Measurements from ENCODE around the gene ACBD4. TPM values are rescaled to one million over a fixed set of nuclear protein-coding genes. Genes with fewer than 3 reads are reported as not detected.

ACBD4 gene
- total and polyA plus RNA-seq, 2 donors (not counting 3 experiments of a cell fraction or from before 2014, with no cell fraction given) = 4.5 to 7.5 TPM

GRCh38 chr17:45161288-45162024, 26.0 kb downstream of the ACBD4 start, which contains the start of gene HEXIM2:
HEXIM2 (plus strand) TSS chr17:45161875; CDS start chr17:45162794, 919 bp downstream.
- Histone ChIP-seq H3K36me3 (ENCODE audit: control insufficient read depth in 2 of 2, extremely low read depth in 1 of 2, insufficient read depth in 2 of 2, low read length in 2 of 2) (no peaks in the 10 kb centered on the region), H3K9ac (replicated peaks; ENCODE audit: extremely low read depth, insufficient read depth, low read length) (peak within 1 kb of the TSS; percentile 98), H3K4me2 (ENCODE audit: insufficient read depth, low read length) (peak within 1 kb of the TSS; percentile 93), H3K27me3 (ENCODE audit: control insufficient read depth in 2 of 2, insufficient read depth in 2 of 2, low read length in 2 of 2) (no peaks in the 10 kb centered on the region), H3K27ac (ENCODE audit: insufficient read depth, low read depth, low read length) (peak within 1 kb of the TSS; percentile 91), H3K4me1 (ENCODE audit: control insufficient read depth, extremely low read depth, insufficient read depth, low read length) (peaks cover 28% of the 10 kb centered on the region), H3K79me2 (ENCODE audit: control insufficient read depth, insufficient read depth, low read length) (peaks cover 21% of the 10 kb centered on the region), H2AFZ (ENCODE audit: low read depth, low read length) (peak within 1 kb of the TSS; percentile 86), H3K9me3 (replicated peaks; ENCODE audit: control insufficient read depth, insufficient read depth, low read length) (no peaks in the 10 kb centered on the region), H3K9me1 (replicated peaks; ENCODE audit: control insufficient read depth, extremely low read depth, insufficient read depth, low read length) (no peaks in the 10 kb centered on the region), H4K20me1 (replicated peaks; ENCODE audit: control insufficient read depth, extremely low read depth, insufficient read depth, low read length) (no peaks in the 10 kb centered on the region), H3K4me3 (replicated peaks in 1 of 3; ENCODE audit: insufficient read depth in 1 of 3, low read depth in 1 of 3, low read length in 3 of 3) (peak within 1 kb of the TSS; percentile 60 to 92 (median 80))
- DNase-seq (ENCODE audit: low read depth, low spot score) (peak; percentile 100), FAIRE-seq (peak; percentile 99)
- TF ChIP-seq GATA2 (IDR thresholded peaks at IDR 0.05; ENCODE audit: insufficient read depth, insufficient read length, low read depth, low read length) = no peak
- TF ChIP-seq POLR2A (IDR thresholded peaks at IDR 0.05; ENCODE audit: low read depth, low read length) = peak; percentile 94
- peak; percentile 20 for TF ChIP-seq FOS (IDR thresholded peaks at IDR 0.05; ENCODE audit: borderline replicate concordance, insufficient read depth, low read length)
- TF ChIP-seq POLR2AphosphoS5 (IDR thresholded peaks at IDR 0.05; ENCODE audit: insufficient read depth, low read depth, low read length) = peak; percentile 92
- dilution Hi-C loops (cut with MboI; ENCODE audit: extremely low pct_ligation_motif_present, low sequenced_read_pairs) = no loop called here
- CTCF ChIA-PET = interaction anchor here (0.5 to 6.0 kb wide), 7 partner anchors 11 to 90 kb away, joined by 3 to 153 read pairs (median 6); partner anchors contain the start of genes ACBD4 and HEXIM1
- intact Hi-C loops (cut with micrococcal nuclease) = loop anchor here (1.0 kb wide), 2 partner anchors 13 to 26 kb away; partner anchors contain the start of genes ACBD4 and HEXIM1
- POLR2A ChIA-PET = interaction anchor here (0.5 to 3.1 kb wide), 8 partner anchors 8 to 210 kb away, joined by 3 to 189 read pairs (median 4); partner anchors contain the start of genes ACBD4, HEXIM1 and MAP3K14
- no TSS peak for BruUV-seq (replicated peaks)

- no peak overlapping the region for H3K9ac ChIP-seq (replicated peaks; ENCODE audit: extremely low read depth, insufficient read depth, low read length)
- no peaks in the 10 kb centered on the region for H3K9me3 ChIP-seq (replicated peaks; ENCODE audit: control insufficient read depth, insufficient read depth, low read length)
- FAIRE-seq = no peak
- no peaks in the 10 kb centered on the region for H3K36me3 ChIP-seq (ENCODE audit: control insufficient read depth in 2 of 2, extremely low read depth in 1 of 2, insufficient read depth in 2 of 2, low read length in 2 of 2)
- no peaks in the 10 kb centered on the region for H3K9me1 ChIP-seq (replicated peaks; ENCODE audit: control insufficient read depth, extremely low read depth, insufficient read depth, low read length)
- H2AFZ ChIP-seq (ENCODE audit: low read depth, low read length) = peak overlapping the region; percentile 86
- H3K4me3 ChIP-seq (replicated peaks in 1 of 3; ENCODE audit: insufficient read depth in 1 of 3, low read depth in 1 of 3, low read length in 3 of 3) = peak overlapping the region in 2 of 3 experiments; percentile 4 to 27
- peaks cover 28% of the 10 kb centered on the region for H3K4me1 ChIP-seq (ENCODE audit: control insufficient read depth, extremely low read depth, insufficient read depth, low read length)
- no peak overlapping the region for H3K27ac ChIP-seq (ENCODE audit: insufficient read depth, low read depth, low read length)
- intact Hi-C loops (cut with micrococcal nuclease) = no loop called here
- H4K20me1 ChIP-seq (replicated peaks; ENCODE audit: control insufficient read depth, extremely low read depth, insufficient read depth, low read length) = no peaks in the 10 kb centered on the region
- ChIA-PET CTCF (interaction anchor here (1.1 to 6.0 kb wide), 5 partner anchors 12 to 57 kb away, joined by 3 to 153 read pairs (median 24); partner anchors contain the start of genes ACBD4 and HEXIM1), POLR2A (interaction anchor here (0.5 to 3.1 kb wide), 6 partner anchors 7 to 35 kb away, joined by 3 to 189 read pairs (median 5); partner anchors contain the start of genes ACBD4 and HEXIM1)
- no peak for DNase-seq (ENCODE audit: low read depth, low spot score)
- peak overlapping the region; percentile 28 for H3K4me2 ChIP-seq (ENCODE audit: insufficient read depth, low read length)
- no TSS peak for BruUV-seq (replicated peaks)
- H3K27me3 ChIP-seq (ENCODE audit: control insufficient read depth in 2 of 2, insufficient read depth in 2 of 2, low read length in 2 of 2) = no peaks in the 10 kb centered on the region
- TF ChIP-seq FOS (IDR thresholded peaks at IDR 0.05; ENCODE audit: borderline replicate concordance, insufficient read depth, low read length) (no peak), GATA2 (IDR thresholded peaks at IDR 0.05; ENCODE audit: insufficient read depth, insufficient read length, low read depth, low read length) (no peak), POLR2A (IDR thresholded peaks at IDR 0.05; ENCODE audit: low read depth, low read length) (no peak), EZH2 (IDR thresholded peaks at IDR 0.05; ENCODE audit: borderline replicate concordance, low read depth, low read length, severe bottlenecking) (no peak), JUN (IDR thresholded peaks at IDR 0.05; ENCODE audit: borderline replicate concordance, insufficient read depth, insufficient read length, low read depth) (no peak), MYC (IDR thresholded peaks at IDR 0.05; ENCODE audit: low read depth, low read length) (no peak), POLR2AphosphoS5 (IDR thresholded peaks at IDR 0.05; ENCODE audit: insufficient read depth, low read depth, low read length) (no peak), MAX (IDR thresholded peaks at IDR 0.05; ENCODE audit: insufficient read depth, insufficient read length) (no peak)
- TF ChIP-seq, protein P1, sequence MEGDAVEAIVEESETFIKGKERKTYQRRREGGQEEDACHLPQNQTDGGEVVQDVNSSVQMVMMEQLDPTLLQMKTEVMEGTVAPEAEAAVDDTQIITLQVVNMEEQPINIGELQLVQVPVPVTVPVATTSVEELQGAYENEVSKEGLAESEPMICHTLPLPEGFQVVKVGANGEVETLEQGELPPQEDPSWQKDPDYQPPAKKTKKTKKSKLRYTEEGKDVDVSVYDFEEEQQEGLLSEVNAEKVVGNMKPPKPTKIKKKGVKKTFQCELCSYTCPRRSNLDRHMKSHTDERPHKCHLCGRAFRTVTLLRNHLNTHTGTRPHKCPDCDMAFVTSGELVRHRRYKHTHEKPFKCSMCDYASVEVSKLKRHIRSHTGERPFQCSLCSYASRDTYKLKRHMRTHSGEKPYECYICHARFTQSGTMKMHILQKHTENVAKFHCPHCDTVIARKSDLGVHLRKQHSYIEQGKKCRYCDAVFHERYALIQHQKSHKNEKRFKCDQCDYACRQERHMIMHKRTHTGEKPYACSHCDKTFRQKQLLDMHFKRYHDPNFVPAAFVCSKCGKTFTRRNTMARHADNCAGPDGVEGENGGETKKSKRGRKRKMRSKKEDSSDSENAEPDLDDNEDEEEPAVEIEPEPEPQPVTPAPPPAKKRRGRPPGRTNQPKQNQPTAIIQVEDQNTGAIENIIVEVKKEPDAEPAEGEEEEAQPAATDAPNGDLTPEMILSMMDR (IDR thresholded peaks at IDR 0.05; ENCODE audit: extremely low read depth in 1 of 2, insufficient read depth in 1 of 2, low read depth in 1 of 2, low read length in 2 of 2) = no peak
- dilution Hi-C loops (cut with MboI; ENCODE audit: extremely low pct_ligation_motif_present, low sequenced_read_pairs) = no loop called here
- H3K79me2 ChIP-seq (ENCODE audit: control insufficient read depth, insufficient read depth, low read length) = peaks cover 21% of the 10 kb centered on the region
These were observed 26.7 kb downstream of the ACBD4 start for GRCh38 chr17:45162025-45162687.
